ENCODE data around the gene ZBED1. TPM values are rescaled to one million over a fixed set of nuclear protein-coding genes. Genes with fewer than 3 reads are reported as not detected.

Gene ZBED1
- total RNA-seq, 2 experiments from 2014 or later: 15.8 to 16.1 TPM

DNA sequence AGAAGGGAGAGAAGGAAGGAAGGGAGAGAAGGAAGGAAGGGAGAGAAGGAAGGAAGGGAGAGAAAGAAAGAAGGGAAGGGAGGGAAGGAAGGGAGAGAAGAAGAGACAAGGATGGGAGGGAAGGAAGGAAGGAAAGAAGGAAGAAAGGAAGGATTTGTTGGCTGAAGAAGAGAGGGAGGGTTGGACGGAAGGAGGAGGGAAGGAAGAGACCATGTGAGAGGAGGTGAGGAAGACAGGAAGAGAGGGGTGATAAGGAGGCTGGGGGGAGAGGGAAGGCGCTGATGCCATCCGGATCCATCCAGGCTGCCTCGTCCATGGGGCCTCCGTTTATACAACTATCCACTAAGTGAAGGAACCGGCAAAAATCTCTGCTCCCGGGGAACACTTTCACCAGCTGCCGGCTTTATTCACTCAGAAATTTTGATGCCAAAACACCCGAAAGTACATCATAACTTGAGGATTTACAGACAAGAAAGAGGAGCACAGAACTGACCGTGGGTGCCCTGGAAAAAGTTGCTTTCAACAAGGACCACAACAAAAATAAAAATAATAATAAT, 14.9 kb downstream of the ZBED1 start:
- Mint-ChIP-seq H3K4me3 (no peak overlapping the region), H3K27ac (no peak overlapping the region), H3K27me3 (no peaks in the 10 kb centered on the region), H3K9me3 (no peaks in the 10 kb centered on the region), H3K36me3 (ENCODE audit: low read depth) (peaks cover 47% of the 10 kb centered on the region), H3K4me1 (ENCODE audit: low read depth) (no peaks in the 10 kb centered on the region)
- no peaks in the 10 kb centered on the region for H3K9me3 ChIP-seq (ENCODE audit: control insufficient read depth in 1 of 2, insufficient read depth in 1 of 2, low read length in 2 of 2)
- DNase-seq (no peak), ATAC-seq (ENCODE audit: poor library complexity) (no peak)
- ChIA-PET POLR2A (no interaction called here), CTCF (no interaction called here)
- H3K27me3 ChIP-seq (ENCODE audit: control insufficient read depth in 1 of 2, insufficient read depth in 2 of 2, low read length in 2 of 2): no peaks in the 10 kb centered on the region
- H3K4me3 ChIP-seq (ENCODE audit: low read length): no peak overlapping the region
- intact Hi-C loops (cut with DNase I, micrococcal nuclease): no loop called here
- TF ChIP-seq, protein P1, sequence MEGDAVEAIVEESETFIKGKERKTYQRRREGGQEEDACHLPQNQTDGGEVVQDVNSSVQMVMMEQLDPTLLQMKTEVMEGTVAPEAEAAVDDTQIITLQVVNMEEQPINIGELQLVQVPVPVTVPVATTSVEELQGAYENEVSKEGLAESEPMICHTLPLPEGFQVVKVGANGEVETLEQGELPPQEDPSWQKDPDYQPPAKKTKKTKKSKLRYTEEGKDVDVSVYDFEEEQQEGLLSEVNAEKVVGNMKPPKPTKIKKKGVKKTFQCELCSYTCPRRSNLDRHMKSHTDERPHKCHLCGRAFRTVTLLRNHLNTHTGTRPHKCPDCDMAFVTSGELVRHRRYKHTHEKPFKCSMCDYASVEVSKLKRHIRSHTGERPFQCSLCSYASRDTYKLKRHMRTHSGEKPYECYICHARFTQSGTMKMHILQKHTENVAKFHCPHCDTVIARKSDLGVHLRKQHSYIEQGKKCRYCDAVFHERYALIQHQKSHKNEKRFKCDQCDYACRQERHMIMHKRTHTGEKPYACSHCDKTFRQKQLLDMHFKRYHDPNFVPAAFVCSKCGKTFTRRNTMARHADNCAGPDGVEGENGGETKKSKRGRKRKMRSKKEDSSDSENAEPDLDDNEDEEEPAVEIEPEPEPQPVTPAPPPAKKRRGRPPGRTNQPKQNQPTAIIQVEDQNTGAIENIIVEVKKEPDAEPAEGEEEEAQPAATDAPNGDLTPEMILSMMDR (IDR thresholded peaks at IDR 0.05): no peak
- H3K27ac ChIP-seq (ENCODE audit: low read depth in 1 of 2, low read length in 2 of 2): no peak overlapping the region
- no peaks in the 10 kb centered on the region for H3K4me1 ChIP-seq (ENCODE audit: insufficient read depth, low read length)
- peaks cover 37% of the 10 kb centered on the region for H3K36me3 ChIP-seq (ENCODE audit: insufficient read depth, low read length)

DNA sequence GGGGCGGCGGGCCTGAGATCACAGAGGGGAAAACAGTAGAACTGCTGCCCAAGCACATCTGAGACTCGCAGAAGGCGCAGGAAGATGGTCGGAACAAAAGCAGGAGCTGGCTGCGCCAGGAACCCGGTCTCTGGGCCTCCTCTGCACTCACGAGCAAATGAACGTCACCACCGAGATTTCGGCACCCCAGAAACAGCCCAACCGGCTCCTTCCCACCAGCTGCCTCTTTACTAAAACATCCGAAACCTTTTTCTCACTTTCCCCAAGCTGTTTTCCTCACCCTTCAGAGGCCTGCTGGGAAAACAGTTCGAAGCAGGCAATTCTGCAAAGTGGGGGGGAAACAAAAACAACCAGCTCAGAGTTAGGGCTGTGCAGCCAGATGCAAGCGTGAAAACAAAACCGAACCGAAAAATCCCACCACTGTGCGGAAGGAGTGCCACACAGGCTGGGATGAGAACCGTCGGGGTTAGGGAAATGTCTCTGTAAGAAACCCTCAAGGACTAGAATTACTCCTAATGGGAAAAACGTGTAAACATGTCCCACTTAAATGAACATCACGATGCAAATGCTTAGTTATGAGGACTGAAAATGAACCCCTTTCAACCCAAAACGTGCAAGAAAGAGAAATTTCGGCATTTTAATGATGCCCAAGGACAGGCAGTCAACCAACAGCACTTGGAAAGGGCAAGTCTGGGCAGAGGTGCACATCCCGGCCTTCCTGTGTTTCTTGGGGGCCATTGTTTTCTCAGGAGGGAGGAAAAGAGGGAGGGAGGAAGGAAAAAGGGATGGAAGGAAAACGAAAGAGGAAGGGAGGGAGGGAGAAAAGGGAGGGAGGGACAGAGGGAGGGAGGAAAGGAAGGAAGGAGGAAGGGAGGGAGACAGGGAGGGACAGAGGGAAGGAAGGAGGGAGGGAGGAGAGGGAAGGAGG, 15.8 kb downstream of the ZBED1 start:
- H3K9me3 Mint-ChIP-seq: peaks cover 2% of the 10 kb centered on the region
- peaks cover 42% of the 10 kb centered on the region for H3K36me3 Mint-ChIP-seq (ENCODE audit: low read depth)
- ChIA-PET POLR2A (no interaction called here), CTCF (no interaction called here)
- intact Hi-C loops (cut with DNase I, micrococcal nuclease): no loop called here
- TF ChIP-seq, protein P1 (IDR thresholded peaks at IDR 0.05): no peak
- H3K27me3 Mint-ChIP-seq: no peaks in the 10 kb centered on the region
- peaks cover 0 to 4% of the 10 kb centered on the region in 2 experiments for H3K9me3 ChIP-seq (ENCODE audit: control insufficient read depth in 1 of 2, insufficient read depth in 1 of 2, low read length in 2 of 2)
- no peaks in the 10 kb centered on the region for H3K27me3 ChIP-seq (ENCODE audit: control insufficient read depth in 1 of 2, insufficient read depth in 2 of 2, low read length in 2 of 2)
- peaks cover 30% of the 10 kb centered on the region for H3K36me3 ChIP-seq (ENCODE audit: insufficient read depth, low read length)
- H3K4me3 ChIP-seq (ENCODE audit: low read length): no peak overlapping the region
- no peak overlapping the region for H3K27ac ChIP-seq (ENCODE audit: low read depth in 1 of 2, low read length in 2 of 2)
- H3K27ac Mint-ChIP-seq: no peak overlapping the region
- no peak overlapping the region for H3K4me3 Mint-ChIP-seq
- no peak for DNase-seq
- no peaks in the 10 kb centered on the region for H3K4me1 Mint-ChIP-seq (ENCODE audit: low read depth)
- no peaks in the 10 kb centered on the region for H3K4me1 ChIP-seq (ENCODE audit: insufficient read depth, low read length)
- ATAC-seq (ENCODE audit: poor library complexity): no peak

DNA sequence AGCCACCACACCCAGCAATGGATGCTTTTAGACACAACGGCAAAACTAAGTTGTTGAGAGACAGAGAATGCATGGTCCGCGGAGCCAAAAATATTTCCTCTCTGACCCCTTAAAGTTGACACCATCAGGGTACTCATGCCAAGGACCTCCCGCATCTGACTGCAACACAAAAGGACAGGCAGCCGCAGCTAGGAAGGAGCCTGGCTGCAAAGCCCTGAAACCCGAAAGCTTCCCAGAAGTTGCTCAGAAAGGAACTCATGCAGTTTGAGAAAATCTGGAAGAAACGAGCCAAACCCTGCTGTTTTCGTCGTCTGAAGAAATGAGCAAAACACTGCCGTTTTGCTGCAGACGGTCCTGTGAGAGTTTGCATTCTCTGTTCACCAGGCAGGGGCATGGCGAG, 16.5 kb downstream of the ZBED1 start:
- peaks cover 24% of the 10 kb centered on the region for H3K36me3 ChIP-seq (ENCODE audit: insufficient read depth, low read length)
- Mint-ChIP-seq H3K36me3 (ENCODE audit: low read depth) (peaks cover 40% of the 10 kb centered on the region), H3K4me1 (ENCODE audit: low read depth) (no peaks in the 10 kb centered on the region), H3K9me3 (peaks cover 3% of the 10 kb centered on the region), H3K27me3 (no peaks in the 10 kb centered on the region), H3K4me3 (no peak overlapping the region), H3K27ac (no peak overlapping the region)
- H3K27me3 ChIP-seq (ENCODE audit: control insufficient read depth in 1 of 2, insufficient read depth in 2 of 2, low read length in 2 of 2): no peaks in the 10 kb centered on the region
- peaks cover 0 to 4% of the 10 kb centered on the region in 2 experiments for H3K9me3 ChIP-seq (ENCODE audit: control insufficient read depth in 1 of 2, insufficient read depth in 1 of 2, low read length in 2 of 2)
- no peak overlapping the region for H3K27ac ChIP-seq (ENCODE audit: low read depth in 1 of 2, low read length in 2 of 2)
- TF ChIP-seq, protein P1 (IDR thresholded peaks at IDR 0.05): no peak
- H3K4me3 ChIP-seq (ENCODE audit: low read length): no peak overlapping the region
- DNase-seq (no peak), ATAC-seq (ENCODE audit: poor library complexity) (no peak)
- intact Hi-C loops (cut with DNase I, micrococcal nuclease): no loop called here
- H3K4me1 ChIP-seq (ENCODE audit: insufficient read depth, low read length): no peaks in the 10 kb centered on the region
- CTCF ChIA-PET: no interaction called here
- POLR2A ChIA-PET: no interaction called here
